IPS-NIHi11 (cell line): ENCODE results near the gene PDE2A.

ENCODE experiments used
- DNase-seq: peaks from one replicate; pipeline ENCODE4 v3.0.0; 2012; ENCODE audit warnings: mixed read lengths, low spot score

PDE2A gene

GRCh38 chr11:72588421-72589410 is 85.5 kb downstream of the PDE2A start:
- DNase-seq: no peak

- no peak for DNase-seq
Observed at GRCh38 chr11:72587696-72588095, 86.5 kb downstream of the PDE2A start.

DNA sequence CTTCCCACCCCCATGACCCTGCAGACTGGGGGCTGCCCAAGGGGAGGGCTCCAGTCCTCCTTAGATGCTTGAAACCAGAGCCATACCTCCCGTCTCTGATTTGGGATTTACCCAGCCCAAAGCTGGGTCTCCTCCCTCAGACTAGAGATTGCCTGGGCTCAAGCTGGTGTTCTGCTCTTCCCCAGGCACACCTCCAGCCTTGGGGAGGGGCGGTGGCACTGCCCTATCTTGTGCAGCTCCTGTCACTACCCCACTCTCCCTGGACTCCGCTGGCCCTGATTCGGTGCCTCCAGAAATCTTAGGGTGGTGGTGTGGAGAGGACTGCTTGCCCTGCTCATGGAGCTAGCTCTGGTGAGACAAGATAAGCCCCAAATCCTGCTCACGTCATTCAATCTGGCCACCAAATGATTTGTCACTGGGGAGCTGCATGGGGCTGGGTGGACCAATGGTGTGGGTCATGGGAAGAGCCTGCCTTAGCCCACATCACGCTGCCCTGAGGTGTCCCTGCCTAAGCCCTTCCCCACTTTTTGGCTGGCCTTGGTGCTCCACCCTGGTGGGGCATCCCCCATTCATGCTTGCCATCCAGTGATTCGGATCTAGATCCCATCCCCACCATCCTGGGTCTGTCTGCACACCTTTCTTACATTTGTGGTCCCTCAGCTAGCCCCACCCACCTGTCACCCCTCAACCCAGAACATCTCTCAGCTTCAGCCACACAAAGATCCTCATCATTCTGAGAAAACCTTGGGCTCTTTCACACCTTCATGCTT is 87.7 kb downstream of the PDE2A start:
- no peak for DNase-seq

DNA sequence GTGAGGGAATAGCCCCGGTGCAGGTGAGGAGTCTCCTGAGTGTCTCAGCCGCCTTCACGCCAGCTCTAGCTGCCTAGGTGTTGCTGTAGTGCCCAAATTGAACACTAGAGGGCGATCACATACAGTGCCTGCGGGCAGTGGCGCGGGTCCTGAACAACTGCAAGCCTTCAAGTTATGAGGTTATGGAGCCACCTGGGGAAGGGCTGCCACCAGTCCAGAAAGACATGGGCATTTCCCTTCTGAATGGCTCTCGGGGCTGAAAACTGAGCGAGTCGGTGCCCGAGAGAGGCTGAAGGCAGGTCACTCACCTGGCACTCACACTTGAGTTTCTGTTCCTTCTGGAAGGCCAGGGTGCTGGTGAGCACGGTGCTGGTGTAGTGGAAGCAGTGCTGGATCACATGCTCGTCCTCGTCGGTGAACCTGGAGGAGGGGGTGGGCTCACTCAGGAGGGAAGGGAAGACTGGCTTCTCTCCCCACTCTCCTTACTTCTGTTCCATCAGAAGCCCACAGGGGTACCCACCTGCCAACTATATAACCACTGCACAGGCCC is 88.4 kb downstream of the PDE2A start:
- peak; percentile 89 for DNase-seq

- no peak for DNase-seq
Observed at GRCh38 chr11:72584939-72585597, 89.2 kb downstream of the PDE2A start.

GRCh38 chr11:72584293-72584938 is 89.8 kb downstream of the PDE2A start:
- DNase-seq: peak; percentile 86

DNA sequence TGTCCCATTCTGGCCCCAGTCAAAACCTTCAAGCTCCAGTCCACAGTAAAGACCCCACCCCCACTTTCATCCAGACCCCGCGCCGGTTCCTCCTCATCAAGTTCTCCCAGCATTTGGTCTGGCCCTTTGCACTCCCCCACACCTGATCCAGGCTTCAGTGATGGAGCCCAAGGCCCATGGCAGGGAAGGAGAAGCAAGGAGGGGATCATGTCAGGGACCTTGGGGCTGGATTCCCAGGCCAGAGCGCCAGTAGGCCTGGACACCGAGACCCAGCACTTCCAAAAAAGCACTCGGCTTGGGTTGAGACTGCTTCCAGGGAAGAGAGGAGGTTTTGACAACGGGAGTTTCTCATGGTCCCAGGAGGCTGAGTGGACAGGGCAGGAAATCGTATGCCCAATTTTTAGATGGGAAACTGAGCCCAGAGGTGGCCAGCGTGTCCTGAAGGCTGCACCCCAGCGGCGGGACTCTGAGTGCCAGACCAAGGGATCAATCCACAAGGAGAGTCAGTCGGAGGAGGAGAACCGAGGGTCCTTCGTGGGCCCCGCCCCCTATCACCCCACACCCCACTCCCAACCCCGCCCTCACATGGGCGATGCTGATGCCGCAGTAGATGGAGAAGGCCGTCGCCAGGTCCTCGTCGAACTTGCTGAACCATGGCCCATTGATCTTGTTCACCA is 90.5 kb downstream of the PDE2A start:
- no peak for DNase-seq

GRCh38 chr11:72583177-72583553 is 91.1 kb downstream of the PDE2A start:
- no peak for DNase-seq

- DNase-seq: no peak
Observed at GRCh38 chr11:72582206-72583176, 91.7 kb downstream of the PDE2A start.

DNA sequence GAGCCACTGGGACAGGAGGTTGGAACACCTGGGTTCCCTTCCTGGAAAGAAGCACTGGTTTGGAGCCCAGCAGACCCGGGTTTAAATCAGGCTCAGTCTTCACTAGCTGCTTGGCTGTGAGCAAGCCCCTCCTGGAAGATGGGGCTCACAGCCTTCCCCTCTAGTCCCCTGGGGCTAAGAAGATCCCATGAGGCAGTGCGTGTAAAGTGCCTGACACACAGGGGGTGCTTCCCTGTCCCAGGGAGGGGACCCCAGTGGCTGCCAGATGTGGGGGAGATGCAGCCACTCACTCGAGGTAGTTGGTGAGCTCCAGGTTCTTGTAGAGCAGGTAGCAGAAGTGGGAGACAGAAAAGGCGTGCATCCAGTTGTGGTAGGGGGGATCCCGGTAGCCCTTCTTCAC is 93.2 kb downstream of the PDE2A start:
- no peak for DNase-seq

DNA sequence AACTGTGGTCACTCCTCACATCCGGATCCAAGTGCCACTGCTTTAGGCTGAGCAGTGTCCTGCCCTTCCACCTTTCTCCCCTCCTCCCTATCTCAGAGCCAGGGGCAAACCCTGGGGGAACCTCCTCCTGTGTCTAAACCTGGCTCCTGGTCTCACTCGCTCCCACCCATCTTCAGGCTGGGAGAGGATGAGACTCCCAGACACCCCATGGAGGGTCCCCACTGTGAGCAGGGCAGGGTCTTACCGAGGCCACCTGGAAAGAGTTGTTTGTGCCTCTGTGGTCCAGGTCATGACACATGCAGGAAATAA is 93.6 kb downstream of the PDE2A start:
- DNase-seq: no peak

DNA sequence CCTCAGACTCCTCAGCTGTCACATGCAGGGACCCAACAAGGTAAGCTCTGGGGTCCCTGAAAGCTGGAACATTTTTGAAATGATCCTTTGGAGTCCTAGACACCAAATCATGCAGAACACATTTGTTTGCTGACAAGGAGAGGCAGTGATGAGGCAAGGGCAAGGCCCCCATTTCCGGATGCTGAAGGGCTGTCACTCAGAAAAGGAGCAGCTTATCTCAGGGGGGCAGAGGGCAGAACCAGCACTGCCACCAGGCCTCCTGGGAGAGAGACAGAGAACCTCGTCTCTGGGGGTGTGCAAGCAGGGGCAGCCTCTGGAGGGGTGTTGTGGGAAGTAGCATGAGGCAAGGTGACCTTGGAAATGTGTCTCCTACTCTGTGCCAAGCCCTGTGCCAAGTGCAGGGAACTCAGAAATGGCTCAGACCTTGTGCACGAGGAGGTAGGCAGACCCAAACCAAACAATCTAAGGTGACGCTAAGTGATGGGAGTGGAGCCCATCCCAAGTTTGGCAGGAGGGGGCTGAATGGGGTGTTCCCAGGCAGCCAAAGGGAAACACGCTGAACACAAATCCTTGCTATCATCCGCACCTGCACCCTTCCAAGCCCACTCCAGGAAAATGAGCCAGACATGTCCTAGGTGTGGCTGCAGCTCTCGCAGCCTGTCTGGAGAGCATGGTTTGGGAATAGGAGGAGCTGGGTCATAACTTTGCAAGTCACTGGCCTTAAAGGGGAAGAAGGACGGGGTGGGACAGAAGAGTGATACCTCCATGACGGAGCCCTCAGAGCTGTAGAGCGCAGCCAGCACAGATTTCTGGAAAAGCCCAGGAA is 94.2 kb downstream of the PDE2A start:
- no peak for DNase-seq

DNA sequence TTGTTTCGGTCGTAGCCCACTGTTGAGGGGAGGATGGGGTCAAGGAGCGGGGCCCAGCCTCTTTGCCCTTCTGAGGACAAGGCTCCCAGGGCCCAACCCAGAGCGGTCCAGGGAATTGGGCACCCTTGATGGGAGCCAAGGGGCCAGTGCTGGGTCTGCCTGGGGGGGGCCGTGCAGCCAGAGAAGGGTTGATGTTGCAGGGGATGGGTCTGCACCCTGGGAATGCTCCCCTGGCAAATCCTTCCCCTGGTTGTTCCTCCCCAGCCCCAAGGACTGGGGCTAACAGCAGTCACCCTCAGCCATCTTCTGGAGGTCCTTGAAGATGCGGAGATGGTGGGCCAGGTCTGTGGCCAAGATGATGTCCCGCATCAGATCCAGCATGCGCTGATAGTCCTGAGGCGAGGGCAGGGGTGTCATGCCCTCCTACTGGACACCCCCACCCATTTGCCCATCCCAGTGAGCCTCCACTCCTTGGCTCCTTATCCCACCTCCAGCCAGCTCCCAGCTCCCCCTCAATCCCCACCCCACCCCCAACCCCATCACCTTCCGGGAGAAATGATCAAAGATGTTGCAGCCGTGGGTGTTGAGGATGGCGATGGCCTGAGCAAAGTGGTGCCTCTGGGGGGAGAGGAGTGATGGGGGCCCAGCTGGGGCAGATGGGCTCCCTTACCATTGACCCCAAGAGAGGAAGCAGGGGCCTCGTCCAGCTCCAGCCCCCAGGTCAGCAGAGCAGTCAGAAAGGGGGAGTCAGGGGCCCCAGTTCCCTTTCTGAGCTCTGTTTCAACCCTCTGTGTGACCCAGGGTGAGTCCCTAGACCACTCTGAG is 95.0 kb downstream of the PDE2A start:
- DNase-seq: no peak

- no peak for DNase-seq
Observed at GRCh38 chr11:72578566-72578965, 95.7 kb downstream of the PDE2A start.

GRCh38 chr11:72578051-72578450 is 96.2 kb downstream of the PDE2A start:
- DNase-seq: no peak

- no peak for DNase-seq
Observed at GRCh38 chr11:72577271-72577721, 96.9 kb downstream of the PDE2A start.

DNA sequence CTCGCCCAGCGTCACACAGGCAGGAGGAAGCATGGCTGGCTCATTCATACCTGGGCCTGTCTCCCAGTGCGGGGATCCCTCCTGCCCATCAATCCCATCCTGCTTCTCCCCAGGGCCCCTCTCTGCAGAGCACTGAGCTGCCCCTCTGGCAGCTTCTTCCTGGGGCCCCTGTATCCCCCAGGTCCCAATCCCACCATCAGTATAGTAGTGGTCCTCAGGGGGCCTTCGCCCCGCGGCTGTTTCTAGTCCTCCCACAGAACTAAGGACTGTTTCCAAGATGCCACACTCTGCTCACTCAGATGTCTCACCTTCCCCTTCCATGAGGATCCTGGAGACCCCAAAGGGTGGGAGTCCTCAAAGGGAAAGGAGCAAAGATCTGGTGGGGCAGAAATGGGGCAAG is 97.6 kb downstream of the PDE2A start:
- DNase-seq: no peak

DNA sequence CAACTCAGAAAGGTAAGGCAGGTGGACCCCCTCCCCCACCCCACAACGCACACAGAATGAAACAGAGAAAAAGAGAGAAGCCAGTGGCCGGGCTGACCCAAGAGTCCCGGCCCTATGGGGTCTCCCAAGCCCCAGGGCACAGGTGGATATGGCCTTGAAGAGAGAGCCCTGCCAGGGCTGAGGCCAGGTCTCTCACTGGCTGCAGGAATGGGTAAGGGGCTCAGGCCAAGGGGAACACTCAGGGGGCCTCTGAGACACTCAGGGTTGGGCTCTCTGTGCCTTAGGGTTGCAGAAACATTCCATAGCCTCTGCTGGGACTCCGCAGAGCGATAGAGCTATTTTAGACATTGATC is 98.0 kb downstream of the PDE2A start:
- DNase-seq: no peak
